Trophoblast cell (in vitro differentiated cells and primary cell): ENCODE data around the gene SLC7A6OS.

Experiments used
- DNase-seq, 2 donors: peaks; one replicate each; pipeline ENCODE4 v3.0.0-alpha.2; 2016
- H2AFZ ChIP-seq: 2 replicates; pipeline ENCODE4 v1.6.1; 2013; ENCODE audit warnings: low read length, moderate library complexity, mild to moderate bottlenecking; ENCODE audit not compliant: insufficient read depth, poor library complexity
- H2AK5ac ChIP-seq: 2 replicates; pipeline ENCODE4 v1.6.1; 2013; ENCODE audit warnings: mild to moderate bottlenecking, low read length
- H2BK120ac ChIP-seq: 2 replicates; pipeline ENCODE4 v1.6.1; 2013; ENCODE audit warnings: low read length, mild to moderate bottlenecking, moderate library complexity; ENCODE audit not compliant: insufficient read depth, poor library complexity
- H2BK12ac ChIP-seq: 2 replicates; pipeline ENCODE4 v1.6.1; 2013; ENCODE audit warnings: mild to moderate bottlenecking, low read length, moderate library complexity
- H2BK5ac ChIP-seq: 2 replicates; pipeline ENCODE4 v1.6.1; 2013; ENCODE audit warnings: low read length, low read depth, moderate library complexity, mild to moderate bottlenecking; ENCODE audit not compliant: poor library complexity
- H3K14ac ChIP-seq: 2 replicates; pipeline ENCODE4 v1.6.1; 2013; ENCODE audit warnings: mild to moderate bottlenecking, low read length
- H3K18ac ChIP-seq: 2 replicates; pipeline ENCODE4 v1.6.1; 2013; ENCODE audit warnings: mild to moderate bottlenecking, low read length
- H3K23ac ChIP-seq: 2 replicates; pipeline ENCODE4 v1.6.1; 2013; ENCODE audit warnings: low read length
- H3K27ac ChIP-seq: 2 replicates; pipeline ENCODE4 v1.5.1; 2013; ENCODE audit warnings: low read depth, mild to moderate bottlenecking, inconsistent platforms, low read length, moderate library complexity
- H3K27me3 ChIP-seq: 2 replicates; pipeline ENCODE4 v1.6.1; 2013; ENCODE audit warnings: inconsistent platforms, mild to moderate bottlenecking, low read length, moderate library complexity; ENCODE audit not compliant: insufficient read depth
- H3K36me3 ChIP-seq, 2 experiments: 1 replicate in 1 of 2; 2 replicates in 1 of 2; pipeline ENCODE4 v1.6.1; 2013; ENCODE audit warnings: low read length in 2 of 2, mild to moderate bottlenecking in 2 of 2, moderate library complexity in 1 of 2; ENCODE audit not compliant: insufficient read depth in 2 of 2, control insufficient read depth in 1 of 2
- H3K4ac ChIP-seq: 2 replicates; pipeline ENCODE4 v1.6.1; 2013; ENCODE audit warnings: low read depth, mild to moderate bottlenecking, low read length, moderate library complexity
- H3K4me1 ChIP-seq, 2 experiments: 1 replicate in 1 of 2; 2 replicates in 1 of 2; pipeline ENCODE4 v1.6.1; 2013; ENCODE audit warnings: low read length in 2 of 2, mild to moderate bottlenecking in 2 of 2, moderate library complexity in 1 of 2; ENCODE audit not compliant: insufficient read depth in 2 of 2, control insufficient read depth in 1 of 2
- H3K4me2 ChIP-seq: 2 replicates; pipeline ENCODE4 v1.6.1; 2013; ENCODE audit warnings: inconsistent platforms, mild to moderate bottlenecking, low read length, moderate library complexity
- H3K4me3 ChIP-seq: 2 replicates; pipeline ENCODE4 v1.5.1; 2013; ENCODE audit warnings: mild to moderate bottlenecking, low read depth, low read length, inconsistent platforms
- H3K79me1 ChIP-seq: one replicate; pipeline ENCODE4 v1.6.1; 2013; ENCODE audit warnings: low read length
- H3K79me2 ChIP-seq: 2 replicates; pipeline ENCODE4 v1.6.1; 2013; ENCODE audit warnings: low read length, mild to moderate bottlenecking; ENCODE audit not compliant: control insufficient read depth, insufficient read depth, poor library complexity
- H3K9ac ChIP-seq: 2 replicates; pipeline ENCODE4 v1.6.1; 2013; ENCODE audit warnings: mild to moderate bottlenecking, low read length
- H3K9me3 ChIP-seq: 2 replicates; pipeline ENCODE4 v1.6.1; 2013; ENCODE audit warnings: low read depth, mild to moderate bottlenecking, control low read depth, inconsistent platforms, low read length; ENCODE audit not compliant: insufficient read depth
- H4K12ac ChIP-seq: 2 replicates; pipeline ENCODE4 v1.6.1; 2013; ENCODE audit warnings: low read depth, mild to moderate bottlenecking, low read length, moderate library complexity
- H4K8ac ChIP-seq: 2 replicates; pipeline ENCODE4 v1.6.1; 2013; ENCODE audit warnings: low read depth, mild to moderate bottlenecking, low read length, moderate library complexity
- H4K91ac ChIP-seq: one replicate; pipeline ENCODE4 v1.6.1; 2013; ENCODE audit warnings: low read depth, mild to moderate bottlenecking, low read length, moderate library complexity
- WGBS: extraction: QIAGEN DNeasy Blood & Tissue Kit; methylation state at CpG from one replicate; pipeline ENCODE4 v1.1.7; 2013; ENCODE audit warnings: missing lambda C conversion rate; ENCODE audit not compliant: insufficient read length, insufficient coverage; ENCODE audit errors: extremely low coverage; 5-methylcytosine and 5-hydroxymethylcytosine counted together

The SLC7A6OS gene

DNA sequence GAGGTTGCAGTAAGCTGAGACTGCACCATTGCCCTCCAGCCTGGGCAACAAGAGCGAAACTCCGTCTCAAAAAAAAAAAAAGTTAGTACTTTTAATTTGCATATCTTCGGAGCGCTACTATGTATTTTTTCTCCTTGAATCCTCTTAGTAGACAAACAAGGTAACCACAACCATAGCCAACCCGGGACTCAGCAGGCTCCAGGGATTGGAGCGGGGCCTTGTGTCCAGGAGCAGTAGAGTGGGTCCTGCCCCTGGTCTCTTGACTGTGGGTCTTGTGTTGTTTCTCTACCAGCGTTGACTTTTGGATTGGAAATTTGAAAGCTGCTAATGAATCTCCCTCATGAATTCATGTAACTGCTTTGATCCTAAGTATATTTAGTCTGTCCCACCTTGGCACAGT lies 32.4 kb upstream of the SLC7A6OS start:
- no peak overlapping the region for H3K9ac ChIP-seq
- peaks cover 41 to 51% of the 10 kb centered on the region in 2 experiments for H3K36me3 ChIP-seq
- H3K18ac ChIP-seq, result no peak overlapping the region
- no peak overlapping the region for H3K23ac ChIP-seq
- no peak overlapping the region for H3K27ac ChIP-seq
- no peak overlapping the region for H3K4me2 ChIP-seq
- no peak overlapping the region for H4K8ac ChIP-seq
- H2AFZ ChIP-seq, result no peak overlapping the region
- H3K79me2 ChIP-seq, result peaks cover 2% of the 10 kb centered on the region
- peaks cover 4% of the 10 kb centered on the region for H3K9me3 ChIP-seq
- no peak for DNase-seq
- H3K4me3 ChIP-seq, result no peak overlapping the region
- no CpG with 5 or more reads among the region's 7 CpGs for WGBS
- no peak overlapping the region for H4K12ac ChIP-seq
- H3K4me1 ChIP-seq, result peaks cover 10 to 19% of the 10 kb centered on the region in 2 experiments
- no peaks in the 10 kb centered on the region for H3K27me3 ChIP-seq
- no peaks in the 10 kb centered on the region for H3K79me1 ChIP-seq
- no peak overlapping the region for H3K4ac ChIP-seq
- no peak overlapping the region for H4K91ac ChIP-seq
- H2BK120ac ChIP-seq, result no peak overlapping the region
- no peak overlapping the region for H3K14ac ChIP-seq
- no peak overlapping the region for H2BK12ac ChIP-seq
- no peak overlapping the region for H2BK5ac ChIP-seq
- H2AK5ac ChIP-seq, result no peak overlapping the region

DNA sequence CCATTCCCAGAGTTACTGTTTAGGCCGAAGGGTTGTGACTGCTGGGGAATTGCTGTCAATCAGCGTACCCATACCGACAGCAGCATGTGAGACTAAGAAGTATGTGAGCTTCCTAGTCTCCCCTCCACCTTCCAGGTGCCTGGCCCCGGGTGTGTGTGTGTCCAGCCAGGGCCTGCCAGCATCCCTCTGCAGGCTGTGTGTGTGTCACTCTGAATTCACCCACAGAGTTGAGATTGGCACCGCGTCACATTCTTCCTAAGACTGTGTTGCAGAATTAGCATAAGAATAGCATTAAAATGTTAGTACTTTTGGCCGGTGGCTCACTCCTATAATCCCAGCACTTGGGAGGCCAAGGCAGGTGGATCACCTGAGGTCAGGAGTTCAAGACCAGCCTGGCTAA lies 31.9 kb upstream of the SLC7A6OS start:
- Histone ChIP-seq H4K91ac (no peak overlapping the region), H3K4me1 (peaks cover 9 to 19% of the 10 kb centered on the region in 2 experiments), H4K8ac (no peak overlapping the region), H3K4me2 (no peak overlapping the region), H3K79me1 (no peaks in the 10 kb centered on the region), H2AK5ac (no peak overlapping the region), H3K14ac (no peak overlapping the region), H3K79me2 (peaks cover 2% of the 10 kb centered on the region), H3K18ac (no peak overlapping the region), H2AFZ (no peak overlapping the region), H3K36me3 (peaks cover 46 to 56% of the 10 kb centered on the region in 2 experiments), H3K9ac (no peak overlapping the region), H2BK120ac (no peak overlapping the region), H3K23ac (no peak overlapping the region), H2BK12ac (no peak overlapping the region), H3K4ac (no peak overlapping the region), H2BK5ac (no peak overlapping the region), H3K27me3 (no peaks in the 10 kb centered on the region), H3K27ac (no peak overlapping the region), H4K12ac (no peak overlapping the region), H3K4me3 (no peak overlapping the region), H3K9me3 (peaks cover 4% of the 10 kb centered on the region)
- WGBS, result no CpG with 5 or more reads among the region's 7 CpGs
- DNase-seq, result no peak

DNA sequence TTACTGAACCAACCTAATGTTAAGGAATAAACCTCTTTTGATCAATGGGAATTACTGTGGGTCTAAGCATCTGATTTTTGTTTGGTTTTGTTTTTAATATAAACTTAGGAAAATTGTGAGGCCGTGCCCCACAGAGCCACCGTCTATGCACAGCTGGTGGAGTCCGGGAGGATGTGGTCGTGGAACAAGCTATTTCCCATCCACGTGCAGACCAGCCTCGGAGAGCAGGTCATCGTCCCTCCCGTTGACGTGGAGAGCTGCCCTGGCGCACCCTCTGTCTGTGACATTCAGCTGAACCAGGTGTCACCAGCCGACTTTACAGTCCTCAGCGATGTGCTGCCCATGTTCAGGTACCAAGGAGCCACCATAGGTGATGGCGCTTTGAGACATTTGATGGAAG lies 28.5 kb upstream of the SLC7A6OS start:
- Histone ChIP-seq H3K27me3 (no peaks in the 10 kb centered on the region), H2BK12ac (no peak overlapping the region), H2AFZ (no peak overlapping the region), H3K23ac (no peak overlapping the region), H4K8ac (no peak overlapping the region), H3K4ac (no peak overlapping the region), H3K4me3 (no peak overlapping the region), H2BK5ac (no peak overlapping the region), H3K79me2 (no peaks in the 10 kb centered on the region), H3K9me3 (peaks cover 4% of the 10 kb centered on the region), H3K79me1 (no peaks in the 10 kb centered on the region), H3K4me2 (no peak overlapping the region), H3K27ac (no peak overlapping the region), H3K4me1 (no peaks in the 10 kb centered on the region), H4K12ac (no peak overlapping the region), H2BK120ac (no peak overlapping the region), H3K14ac (no peak overlapping the region), H2AK5ac (no peak overlapping the region), H4K91ac (no peak overlapping the region), H3K18ac (no peak overlapping the region), H3K9ac (no peak overlapping the region), H3K36me3 (peaks cover 34 to 41% of the 10 kb centered on the region in 2 experiments)
- DNase-seq, result no peak
- WGBS, result no CpG with 5 or more reads among the region's 13 CpGs

DNA sequence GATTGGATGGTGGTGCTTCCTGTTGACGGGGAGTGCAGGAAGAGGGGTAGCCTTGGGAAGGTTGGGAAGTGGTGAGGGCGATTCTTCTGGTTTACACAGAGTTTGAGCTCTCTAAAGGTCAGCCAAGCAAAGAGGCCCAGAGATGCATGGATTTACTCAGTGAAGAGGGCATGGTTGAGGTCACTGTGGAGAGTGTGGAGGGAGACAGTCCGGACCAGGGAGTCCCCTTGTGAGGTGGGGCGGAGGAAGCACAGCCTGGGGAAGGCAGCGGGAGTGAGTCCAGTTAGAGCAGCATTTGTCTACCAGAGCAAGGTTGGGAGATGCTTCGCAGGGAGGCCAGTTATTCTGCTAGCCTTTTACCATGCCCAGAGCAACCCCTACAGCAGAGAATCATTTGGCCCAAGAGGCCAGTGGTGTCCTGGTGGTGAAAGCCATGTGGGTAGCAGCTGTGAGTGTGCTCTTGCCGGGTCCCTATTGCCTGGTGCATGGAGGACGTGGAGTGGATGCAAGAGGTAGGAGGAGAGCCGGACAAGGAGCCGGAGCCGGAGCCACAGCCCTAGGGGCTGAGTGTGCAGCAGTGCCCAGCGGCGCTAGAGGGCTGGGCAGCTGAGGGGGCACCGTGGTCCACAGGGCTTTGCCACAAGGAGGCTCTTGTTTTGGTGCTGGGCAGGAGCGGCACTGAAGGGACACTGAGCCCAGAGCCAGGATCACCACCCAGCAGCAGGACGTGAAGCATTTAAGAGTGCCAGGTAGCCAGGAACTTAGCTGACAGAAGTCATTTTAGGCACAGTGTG lies 27.8 kb upstream of the SLC7A6OS start:
- no peak overlapping the region for H2AK5ac ChIP-seq
- H3K14ac ChIP-seq, result no peak overlapping the region
- H4K12ac ChIP-seq, result no peak overlapping the region
- peaks cover 0 to under 1% of the 10 kb centered on the region in 2 experiments for H3K4me1 ChIP-seq
- no peak overlapping the region for H2BK120ac ChIP-seq
- H4K8ac ChIP-seq, result no peak overlapping the region
- H3K4me2 ChIP-seq, result no peak overlapping the region
- H3K9me3 ChIP-seq, result peaks cover 4% of the 10 kb centered on the region
- DNase-seq, result no peak
- no peak overlapping the region for H2AFZ ChIP-seq
- no peak overlapping the region for H4K91ac ChIP-seq
- no peak overlapping the region for H2BK5ac ChIP-seq
- no peak overlapping the region for H3K23ac ChIP-seq
- H3K4ac ChIP-seq, result no peak overlapping the region
- no CpG with 5 or more reads among the region's 16 CpGs for WGBS
- no peaks in the 10 kb centered on the region for H3K79me2 ChIP-seq
- no peaks in the 10 kb centered on the region for H3K27me3 ChIP-seq
- no peaks in the 10 kb centered on the region for H3K79me1 ChIP-seq
- H3K36me3 ChIP-seq, result peaks cover 34 to 41% of the 10 kb centered on the region in 2 experiments
- no peak overlapping the region for H2BK12ac ChIP-seq
- H3K9ac ChIP-seq, result no peak overlapping the region
- H3K27ac ChIP-seq, result no peak overlapping the region
- no peak overlapping the region for H3K18ac ChIP-seq
- no peak overlapping the region for H3K4me3 ChIP-seq
